Measurements from ENCODE around the gene VDAC2.
"Not testable (repeated sequence)": the region's sequence is repeated elsewhere in the genome, so short reads cannot be mapped to it uniquely, and the experiment has no call there.

VDAC2 gene

DNA sequence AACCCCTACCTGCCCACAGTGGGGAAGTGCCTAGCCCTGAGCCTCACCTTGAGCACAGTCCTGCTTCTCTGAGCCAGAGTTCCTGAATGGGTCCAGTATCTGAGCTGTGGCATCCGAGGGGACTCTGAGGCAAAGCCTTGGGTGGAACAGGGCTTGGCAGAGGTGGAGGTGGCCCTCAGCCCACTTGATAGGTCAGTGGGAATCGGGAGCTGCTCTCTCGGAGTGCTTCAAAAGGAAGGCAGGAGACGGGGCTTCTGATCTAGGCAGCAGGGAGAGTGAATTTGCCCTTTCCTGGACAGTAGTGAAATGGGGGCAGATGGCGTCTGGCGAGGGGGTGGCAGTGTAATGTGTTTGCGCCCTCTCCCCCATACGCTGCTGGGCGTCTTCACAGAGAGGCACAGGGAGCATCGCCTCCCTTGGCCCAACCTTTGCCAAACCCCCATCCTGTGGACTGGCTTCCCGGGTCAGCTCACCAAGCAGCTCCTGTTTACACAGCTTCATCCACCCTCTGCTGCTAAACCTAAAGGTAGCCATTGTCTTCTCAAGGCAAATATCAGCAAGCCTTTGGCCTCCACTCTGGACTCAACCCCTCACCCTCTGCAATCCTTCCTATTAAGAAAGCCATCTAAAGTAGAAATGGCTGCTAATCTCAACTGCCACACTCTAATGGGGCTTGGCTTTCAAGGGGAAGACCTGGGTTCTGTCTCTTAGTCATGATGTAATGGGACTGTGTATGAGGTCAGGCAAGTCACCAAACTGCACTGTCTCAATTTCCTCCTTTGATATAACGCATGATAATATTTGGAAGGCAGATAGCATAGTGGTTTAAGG, 21.1 kb upstream of the VDAC2 start:
- Histone ChIP-seq H3K36me3 (ENCODE audit: insufficient read depth, low read length) (no peaks in the 10 kb centered on the region), H3K9me3 (ENCODE audit: control insufficient read depth, insufficient read depth, low read length) (no peaks in the 10 kb centered on the region), H3K9ac (ENCODE audit: low read depth, low read length) (no peak overlapping the region), H3K4me1 (ENCODE audit: insufficient read depth, low read length) (peaks cover 11% of the 10 kb centered on the region)

- no peaks in the 10 kb centered on the region for H3K9me3 ChIP-seq (ENCODE audit: control insufficient read depth, insufficient read depth, low read length)
- peaks cover 11% of the 10 kb centered on the region for H3K4me1 ChIP-seq (ENCODE audit: insufficient read depth, low read length)
- no peaks in the 10 kb centered on the region for H3K36me3 ChIP-seq (ENCODE audit: insufficient read depth, low read length)
- no peak overlapping the region; the same call in 1 of the 2 replicates for H3K9ac ChIP-seq (ENCODE audit: low read depth, low read length)
Observed at GRCh38 chr10:75191821-75192568, 18.6 kb upstream of the VDAC2 start.

GRCh38 chr10:75194625-75195024, 16.0 kb upstream of the VDAC2 start:
- not testable (repeated sequence) for H3K36me3 ChIP-seq (ENCODE audit: insufficient read depth, low read length); H3K4me1 ChIP-seq (ENCODE audit: insufficient read depth, low read length); H3K9me3 ChIP-seq (ENCODE audit: control insufficient read depth, insufficient read depth, low read length); H3K9ac ChIP-seq (ENCODE audit: low read depth, low read length)

- Histone ChIP-seq H3K9me3 (ENCODE audit: control insufficient read depth, insufficient read depth, low read length) (no peaks in the 10 kb centered on the region), H3K9ac (ENCODE audit: low read depth, low read length) (no peak overlapping the region), H3K36me3 (ENCODE audit: insufficient read depth, low read length) (no peaks in the 10 kb centered on the region), H3K4me1 (ENCODE audit: insufficient read depth, low read length) (0 out of 2 replicates have a peak, but pooled peaks cover 6% of the 10 kb centered on the region)
Observed at GRCh38 chr10:75195035-75195763, 15.4 kb upstream of the VDAC2 start.

DNA sequence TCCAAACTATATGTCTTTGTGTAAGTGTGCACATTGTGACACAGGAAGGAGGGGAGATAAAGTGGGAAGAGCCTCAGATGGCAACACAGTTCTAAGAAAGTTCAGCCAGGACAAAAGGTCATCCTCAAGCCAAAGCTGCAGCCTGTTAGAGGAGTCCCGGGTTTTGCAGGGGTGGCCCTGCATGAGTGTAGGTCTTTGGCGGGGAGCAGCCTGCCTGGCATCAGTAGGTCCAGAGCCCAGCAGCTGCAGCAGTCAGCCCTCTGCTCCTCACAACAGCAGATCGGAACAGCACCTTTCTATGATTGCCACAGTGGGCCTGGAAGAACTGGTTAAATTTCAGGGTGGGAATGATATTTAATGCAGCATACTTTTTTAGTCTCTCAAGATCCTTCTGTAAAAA, 13.5 kb upstream of the VDAC2 start:
- Histone ChIP-seq H3K4me1 (ENCODE audit: insufficient read depth, low read length) (no peaks in the 10 kb centered on the region), H3K36me3 (ENCODE audit: insufficient read depth, low read length) (no peaks in the 10 kb centered on the region), H3K9ac (ENCODE audit: low read depth, low read length) (no peak overlapping the region), H3K9me3 (ENCODE audit: control insufficient read depth, insufficient read depth, low read length) (no peaks in the 10 kb centered on the region)

DNA sequence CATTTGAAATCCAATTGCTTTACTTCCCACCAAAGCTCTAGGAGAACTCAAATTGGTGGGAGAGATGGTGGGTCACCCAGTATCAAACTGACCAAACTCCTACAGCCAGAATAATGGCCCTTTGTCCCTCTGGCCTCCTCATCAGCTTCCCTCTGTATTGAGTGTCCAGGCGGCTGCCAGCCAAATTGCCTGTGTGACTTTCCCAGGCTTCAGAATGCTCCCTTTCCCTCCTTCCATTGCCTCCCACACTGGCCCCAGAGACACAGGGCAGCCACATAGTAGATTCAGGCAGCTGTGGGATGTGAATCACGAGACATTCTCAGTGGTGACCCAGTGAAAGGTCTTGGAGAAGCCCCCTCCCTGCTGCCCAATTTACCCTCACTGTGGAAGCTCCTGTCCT, 12.7 kb upstream of the VDAC2 start:
- Histone ChIP-seq H3K9me3 (ENCODE audit: control insufficient read depth, insufficient read depth, low read length) (no peaks in the 10 kb centered on the region), H3K9ac (ENCODE audit: low read depth, low read length) (no peak overlapping the region), H3K36me3 (ENCODE audit: insufficient read depth, low read length) (no peaks in the 10 kb centered on the region), H3K4me1 (ENCODE audit: insufficient read depth, low read length) (no peaks in the 10 kb centered on the region; the same call in 1 of the 2 replicates)

DNA sequence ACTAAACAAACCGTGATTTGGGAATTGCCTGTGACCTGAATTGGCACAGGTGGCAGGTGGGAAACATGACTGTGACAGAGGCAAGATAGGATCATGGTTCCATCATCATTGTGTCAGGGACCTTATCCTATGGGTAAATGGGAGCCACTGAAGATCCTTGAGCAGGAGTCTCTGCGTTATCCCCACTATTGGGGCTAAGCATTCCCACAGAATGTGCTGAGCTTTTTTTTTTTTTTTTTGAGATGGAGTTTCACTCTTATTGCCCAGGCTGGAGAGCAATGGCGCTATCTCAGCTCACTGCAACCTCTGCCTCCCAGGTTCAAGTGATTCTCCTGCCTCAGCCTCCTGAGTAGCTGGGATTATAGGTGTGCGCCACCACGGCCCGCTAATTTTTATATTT, 10.6 kb upstream of the VDAC2 start:
- not testable (repeated sequence) for H3K9ac ChIP-seq (ENCODE audit: low read depth, low read length); H3K4me1 ChIP-seq (ENCODE audit: insufficient read depth, low read length); H3K9me3 ChIP-seq (ENCODE audit: control insufficient read depth, insufficient read depth, low read length); H3K36me3 ChIP-seq (ENCODE audit: insufficient read depth, low read length)

- Histone ChIP-seq H3K9ac (ENCODE audit: low read depth, low read length) (no peak overlapping the region), H3K36me3 (ENCODE audit: insufficient read depth, low read length) (no peaks in the 10 kb centered on the region), H3K9me3 (ENCODE audit: control insufficient read depth, insufficient read depth, low read length) (no peaks in the 10 kb centered on the region), H3K4me1 (ENCODE audit: insufficient read depth, low read length) (peaks cover 1% of the 10 kb centered on the region)
Observed at GRCh38 chr10:75201793-75202307, 8.7 kb upstream of the VDAC2 start.

DNA sequence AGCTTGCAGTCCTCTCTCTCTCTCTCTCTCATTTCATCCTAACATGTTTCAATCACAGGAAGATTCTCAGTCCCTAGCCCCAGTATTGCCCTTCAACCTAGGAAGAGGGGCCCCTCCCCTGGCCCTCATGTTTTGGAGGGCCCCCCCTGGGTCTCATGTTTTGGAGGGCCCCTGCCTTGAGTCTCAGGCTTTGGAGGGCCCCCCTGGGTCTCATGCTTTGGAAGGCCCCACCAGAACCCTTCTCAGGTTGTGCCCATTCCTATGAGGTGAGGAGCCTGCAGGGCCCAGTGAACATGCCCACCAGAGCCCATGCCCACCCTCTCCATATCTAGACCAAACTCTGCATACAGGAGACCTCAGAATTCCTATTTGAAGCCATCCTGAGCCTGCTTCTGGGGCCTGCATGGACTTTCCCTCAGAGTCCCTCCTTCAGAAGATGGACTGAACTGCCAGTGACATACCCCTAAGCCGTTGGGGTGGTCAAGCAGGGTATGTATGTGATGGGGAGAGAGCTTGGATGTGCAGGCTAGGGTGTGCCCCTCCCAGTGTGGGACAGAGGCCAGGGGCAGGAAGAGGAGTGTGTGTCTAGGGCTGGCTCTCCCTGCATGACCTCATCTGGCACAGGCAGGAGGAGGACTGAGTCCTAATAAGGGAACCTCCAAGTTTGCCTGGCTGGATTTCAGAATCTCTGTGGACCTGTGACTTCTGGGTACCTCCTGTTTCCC, 8.1 kb upstream of the VDAC2 start:
- Histone ChIP-seq H3K36me3 (ENCODE audit: insufficient read depth, low read length) (no peaks in the 10 kb centered on the region), H3K9ac (ENCODE audit: low read depth, low read length) (no peak overlapping the region), H3K4me1 (ENCODE audit: insufficient read depth, low read length) (peaks cover 6% of the 10 kb centered on the region), H3K9me3 (ENCODE audit: control insufficient read depth, insufficient read depth, low read length) (no peaks in the 10 kb centered on the region)

DNA sequence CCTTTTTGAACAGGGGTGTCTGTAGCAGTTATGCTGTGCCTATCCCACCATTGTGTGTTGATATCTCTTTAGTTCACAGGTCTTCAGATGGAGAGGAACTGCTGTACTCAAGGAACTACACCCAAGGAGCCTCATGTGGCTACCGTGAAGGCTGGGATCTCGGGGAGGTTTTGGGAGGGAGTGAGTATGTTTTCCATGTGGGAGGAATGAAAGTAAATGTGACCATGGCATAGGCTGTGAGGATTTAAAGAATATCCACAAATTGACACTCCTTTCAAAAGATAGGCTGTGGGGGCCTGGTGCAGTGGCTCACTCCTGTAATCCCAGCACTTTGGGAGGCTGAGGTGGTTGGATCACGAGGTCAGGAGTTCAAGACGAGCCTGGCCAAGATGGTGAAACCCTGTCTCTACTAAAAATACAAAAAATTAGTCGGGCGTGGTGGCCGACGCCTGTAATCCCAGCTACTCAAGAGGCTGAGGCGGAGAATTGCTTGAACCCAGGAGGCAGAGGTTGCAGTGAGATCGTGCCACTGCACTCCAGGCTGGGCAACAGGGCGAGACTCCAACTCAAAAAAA, 7.5 kb upstream of the VDAC2 start:
- H3K4me1 ChIP-seq (ENCODE audit: insufficient read depth, low read length) = peaks cover 13% of the 10 kb centered on the region
- H3K9me3 ChIP-seq (ENCODE audit: control insufficient read depth, insufficient read depth, low read length); H3K36me3 ChIP-seq (ENCODE audit: insufficient read depth, low read length); H3K9ac ChIP-seq (ENCODE audit: low read depth, low read length): not testable (repeated sequence)

DNA sequence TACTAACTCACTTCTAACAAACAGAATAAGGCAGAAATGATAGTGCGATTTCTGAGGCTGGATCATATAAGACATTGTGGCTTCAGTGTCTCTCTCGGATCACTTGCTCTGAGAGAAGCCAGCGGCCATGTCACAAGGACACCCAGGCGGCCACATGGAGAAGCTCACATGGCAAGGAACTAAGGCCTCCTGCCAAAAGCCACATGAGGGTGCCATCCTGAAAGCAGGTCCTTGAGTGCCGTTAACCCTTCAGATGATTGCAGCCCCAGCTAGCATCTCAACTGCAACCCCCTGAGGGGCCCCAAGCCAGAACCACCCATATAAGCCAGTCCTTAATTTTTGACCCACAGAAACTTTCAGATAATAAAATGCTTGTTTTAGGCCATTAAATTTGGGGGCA, 6.9 kb upstream of the VDAC2 start:
- Histone ChIP-seq H3K9ac (ENCODE audit: low read depth, low read length) (no peak overlapping the region), H3K36me3 (ENCODE audit: insufficient read depth, low read length) (no peaks in the 10 kb centered on the region), H3K4me1 (ENCODE audit: insufficient read depth, low read length) (peaks cover 17% of the 10 kb centered on the region), H3K9me3 (ENCODE audit: control insufficient read depth, insufficient read depth, low read length) (no peaks in the 10 kb centered on the region)

DNA sequence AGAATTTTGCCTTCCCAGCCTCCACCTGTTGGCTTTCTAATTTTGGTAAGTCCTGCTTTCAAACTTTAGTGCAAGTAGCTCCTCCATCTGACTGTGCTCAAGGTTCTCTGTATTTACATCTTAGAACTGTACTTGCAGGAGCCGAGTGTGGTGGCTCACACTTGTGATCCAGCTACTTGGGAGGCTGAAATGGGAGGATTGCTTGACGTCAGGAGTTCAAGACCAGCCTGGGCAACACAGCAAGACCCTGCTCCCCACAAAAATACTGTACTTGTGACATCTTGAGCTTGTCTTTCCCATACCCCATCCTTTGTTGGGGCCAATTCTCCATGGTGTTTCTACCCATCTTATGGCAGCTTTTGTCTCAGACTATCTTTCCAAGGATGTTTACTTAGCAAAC, 4.7 kb upstream of the VDAC2 start:
- Histone ChIP-seq H3K4me1 (ENCODE audit: insufficient read depth, low read length) (peaks cover 17% of the 10 kb centered on the region), H3K9me3 (ENCODE audit: control insufficient read depth, insufficient read depth, low read length) (no peaks in the 10 kb centered on the region), H3K36me3 (ENCODE audit: insufficient read depth, low read length) (no peaks in the 10 kb centered on the region), H3K9ac (ENCODE audit: low read depth, low read length) (no peak overlapping the region)

GRCh38 chr10:75206638-75207037, 4.0 kb upstream of the VDAC2 start:
- H3K36me3 ChIP-seq (ENCODE audit: insufficient read depth, low read length); H3K9me3 ChIP-seq (ENCODE audit: control insufficient read depth, insufficient read depth, low read length); H3K9ac ChIP-seq (ENCODE audit: low read depth, low read length): not testable (repeated sequence)
- peaks cover 17% of the 10 kb centered on the region for H3K4me1 ChIP-seq (ENCODE audit: insufficient read depth, low read length)

All from ES-I3 (cell line).